ENCODE results near the gene PWWP2B.
"Not testable (repeated sequence)": the region's sequence is repeated elsewhere in the genome, so short reads cannot be mapped to it uniquely, and the experiment has no call there.

PWWP2B gene

DNA sequence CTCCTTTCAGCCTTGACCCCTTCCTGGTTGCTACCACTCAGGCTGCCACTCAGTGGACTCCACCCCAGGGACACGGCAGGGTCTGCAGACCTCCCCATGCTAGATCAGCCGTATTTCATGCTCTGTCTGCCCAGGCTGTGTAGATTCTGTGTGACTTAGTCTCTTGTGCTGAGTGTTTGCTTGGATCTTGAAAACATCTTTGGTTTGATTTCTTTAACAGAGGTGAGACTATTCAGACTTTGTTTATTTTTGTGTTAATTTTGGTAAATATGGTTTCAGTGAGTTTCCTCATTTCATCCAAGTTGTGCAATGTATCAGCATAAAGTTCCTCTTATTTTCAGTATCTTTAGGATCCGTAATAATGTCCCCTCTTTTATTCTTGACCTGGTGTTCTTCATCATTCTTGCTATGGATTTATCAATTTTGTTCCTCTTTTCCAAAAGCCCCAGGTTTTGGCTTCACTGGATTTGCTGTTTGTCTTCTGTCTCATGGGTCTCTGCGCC is 21.2 kb upstream of the PWWP2B start:
- Histone ChIP-seq H3K4me2 (ENCODE audit: low read length) (no peak overlapping the region), H3K79me2 (ENCODE audit: low read length) (no peaks in the 10 kb centered on the region), H3K36me3 (replicated peaks; ENCODE audit: low read depth, low read length) (no peaks in the 10 kb centered on the region), H3K27ac (ENCODE audit: low read length) (no peak overlapping the region), H3K9ac (ENCODE audit: low read length) (no peak overlapping the region), H4K20me1 (ENCODE audit: insufficient read depth, low read length) (no peaks in the 10 kb centered on the region), H3K4me3 (ENCODE audit: low read length) (no peak overlapping the region), H3K4me1 (ENCODE audit: low read length) (no peaks in the 10 kb centered on the region), H2AFZ (ENCODE audit: low read depth, low read length) (no peak overlapping the region), H3K9me3 (ENCODE audit: insufficient read depth, low read length) (no peaks in the 10 kb centered on the region), H3K27me3 (ENCODE audit: low read depth, low read length) (no peaks in the 10 kb centered on the region)
- TF ChIP-seq, protein P1, sequence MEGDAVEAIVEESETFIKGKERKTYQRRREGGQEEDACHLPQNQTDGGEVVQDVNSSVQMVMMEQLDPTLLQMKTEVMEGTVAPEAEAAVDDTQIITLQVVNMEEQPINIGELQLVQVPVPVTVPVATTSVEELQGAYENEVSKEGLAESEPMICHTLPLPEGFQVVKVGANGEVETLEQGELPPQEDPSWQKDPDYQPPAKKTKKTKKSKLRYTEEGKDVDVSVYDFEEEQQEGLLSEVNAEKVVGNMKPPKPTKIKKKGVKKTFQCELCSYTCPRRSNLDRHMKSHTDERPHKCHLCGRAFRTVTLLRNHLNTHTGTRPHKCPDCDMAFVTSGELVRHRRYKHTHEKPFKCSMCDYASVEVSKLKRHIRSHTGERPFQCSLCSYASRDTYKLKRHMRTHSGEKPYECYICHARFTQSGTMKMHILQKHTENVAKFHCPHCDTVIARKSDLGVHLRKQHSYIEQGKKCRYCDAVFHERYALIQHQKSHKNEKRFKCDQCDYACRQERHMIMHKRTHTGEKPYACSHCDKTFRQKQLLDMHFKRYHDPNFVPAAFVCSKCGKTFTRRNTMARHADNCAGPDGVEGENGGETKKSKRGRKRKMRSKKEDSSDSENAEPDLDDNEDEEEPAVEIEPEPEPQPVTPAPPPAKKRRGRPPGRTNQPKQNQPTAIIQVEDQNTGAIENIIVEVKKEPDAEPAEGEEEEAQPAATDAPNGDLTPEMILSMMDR (IDR thresholded peaks at IDR 0.05; ENCODE audit: low read depth, low read length) = no peak
- no peak for TF ChIP-seq EZH2phosphoT487 (IDR thresholded peaks at IDR 0.05; ENCODE audit: low read depth)

DNA sequence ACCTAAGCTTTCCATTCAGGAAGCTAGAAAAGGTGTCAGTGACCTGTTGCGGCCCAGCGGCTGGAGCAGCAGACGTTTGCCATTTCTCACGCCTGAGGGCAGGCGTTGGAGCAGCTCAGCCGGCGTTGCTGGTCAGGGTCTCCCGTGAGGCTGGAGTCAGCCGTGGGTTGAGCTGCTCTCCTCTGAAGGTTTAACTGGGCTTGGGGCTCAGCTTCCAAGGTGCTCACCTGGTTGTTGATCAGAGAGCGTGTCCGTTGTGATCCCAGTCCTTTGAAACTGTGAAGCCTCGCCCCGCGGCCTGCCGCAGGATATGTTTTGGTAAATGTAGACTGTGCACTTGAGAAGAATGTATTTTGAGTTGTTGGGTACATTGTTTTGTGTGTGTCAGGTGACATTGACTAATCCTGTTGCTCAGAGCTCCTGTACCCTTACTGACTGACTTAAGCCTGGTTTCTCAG is 20.6 kb upstream of the PWWP2B start:
- Histone ChIP-seq H3K4me3 (ENCODE audit: low read length) (no peak overlapping the region), H2AFZ (ENCODE audit: low read depth, low read length) (no peak overlapping the region), H3K9ac (ENCODE audit: low read length) (no peak overlapping the region), H3K9me3 (ENCODE audit: insufficient read depth, low read length) (no peaks in the 10 kb centered on the region), H3K4me2 (ENCODE audit: low read length) (no peak overlapping the region), H3K36me3 (replicated peaks; ENCODE audit: low read depth, low read length) (no peaks in the 10 kb centered on the region), H3K4me1 (ENCODE audit: low read length) (no peaks in the 10 kb centered on the region), H3K27ac (ENCODE audit: low read length) (no peak overlapping the region), H3K27me3 (ENCODE audit: low read depth, low read length) (no peaks in the 10 kb centered on the region), H4K20me1 (ENCODE audit: insufficient read depth, low read length) (no peaks in the 10 kb centered on the region), H3K79me2 (ENCODE audit: low read length) (no peaks in the 10 kb centered on the region)
- TF ChIP-seq, protein P1 (IDR thresholded peaks at IDR 0.05; ENCODE audit: low read depth, low read length) = no peak
- no peak for TF ChIP-seq EZH2phosphoT487 (IDR thresholded peaks at IDR 0.05; ENCODE audit: low read depth)

DNA sequence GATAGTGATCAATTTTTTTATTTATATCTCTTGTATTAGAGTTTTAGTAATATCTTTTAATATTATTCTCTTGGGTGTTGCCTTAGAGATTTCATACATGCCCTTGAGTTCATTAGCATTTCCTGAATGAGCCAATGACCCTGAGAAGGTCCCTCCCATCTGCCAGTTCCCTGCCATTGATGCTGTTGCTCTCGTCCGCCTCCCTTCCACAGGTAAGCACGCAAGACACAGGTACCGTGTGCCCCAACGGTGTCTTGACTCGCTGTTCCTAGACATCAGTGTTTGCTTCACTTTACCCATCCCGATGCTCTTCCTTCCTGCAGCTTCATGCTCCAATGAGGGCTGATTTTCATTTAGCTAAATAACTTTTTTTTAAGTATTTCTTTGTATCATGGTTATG is 19.7 kb upstream of the PWWP2B start:
- Histone ChIP-seq H3K27me3 (ENCODE audit: low read depth, low read length) (no peaks in the 10 kb centered on the region), H3K79me2 (ENCODE audit: low read length) (no peaks in the 10 kb centered on the region), H3K4me3 (ENCODE audit: low read length) (no peak overlapping the region), H3K27ac (ENCODE audit: low read length) (no peak overlapping the region), H2AFZ (ENCODE audit: low read depth, low read length) (no peak overlapping the region), H4K20me1 (ENCODE audit: insufficient read depth, low read length) (no peaks in the 10 kb centered on the region), H3K9ac (ENCODE audit: low read length) (no peak overlapping the region), H3K36me3 (replicated peaks; ENCODE audit: low read depth, low read length) (no peaks in the 10 kb centered on the region), H3K4me2 (ENCODE audit: low read length) (no peak overlapping the region), H3K4me1 (ENCODE audit: low read length) (no peaks in the 10 kb centered on the region), H3K9me3 (ENCODE audit: insufficient read depth, low read length) (no peaks in the 10 kb centered on the region)
- TF ChIP-seq, protein P1 (IDR thresholded peaks at IDR 0.05; ENCODE audit: low read depth, low read length) = no peak
- no peak for TF ChIP-seq EZH2phosphoT487 (IDR thresholded peaks at IDR 0.05; ENCODE audit: low read depth)

DNA sequence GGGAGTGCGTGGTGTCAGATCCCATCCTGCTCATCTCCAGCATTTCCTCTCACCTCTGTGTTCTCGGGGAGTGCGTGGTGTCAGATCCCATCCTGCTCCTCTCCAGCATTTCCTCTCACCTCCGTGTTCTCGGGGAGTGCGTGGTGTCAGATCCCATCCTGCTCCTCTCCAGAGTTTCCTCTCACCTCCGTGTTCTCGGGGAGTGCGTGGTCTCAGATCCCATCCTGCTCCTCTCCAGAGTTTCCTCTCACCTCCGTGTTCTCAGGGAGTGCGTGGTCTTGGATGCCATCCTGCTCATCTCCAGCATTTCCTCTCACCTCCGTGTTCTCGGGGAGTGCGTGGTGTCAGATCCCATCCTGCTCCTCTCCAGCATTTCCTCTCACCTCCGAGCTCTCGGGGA is 18.0 kb upstream of the PWWP2B start:
- H3K4me2 ChIP-seq (ENCODE audit: low read length); H4K20me1 ChIP-seq (ENCODE audit: insufficient read depth, low read length); H3K79me2 ChIP-seq (ENCODE audit: low read length); H3K4me3 ChIP-seq (ENCODE audit: low read length); H3K27me3 ChIP-seq (ENCODE audit: low read depth, low read length); H3K9ac ChIP-seq (ENCODE audit: low read length); H3K36me3 ChIP-seq (replicated peaks; ENCODE audit: low read depth, low read length); H3K4me1 ChIP-seq (ENCODE audit: low read length); H2AFZ ChIP-seq (ENCODE audit: low read depth, low read length); H3K27ac ChIP-seq (ENCODE audit: low read length); H3K9me3 ChIP-seq (ENCODE audit: insufficient read depth, low read length): not testable (repeated sequence)

DNA sequence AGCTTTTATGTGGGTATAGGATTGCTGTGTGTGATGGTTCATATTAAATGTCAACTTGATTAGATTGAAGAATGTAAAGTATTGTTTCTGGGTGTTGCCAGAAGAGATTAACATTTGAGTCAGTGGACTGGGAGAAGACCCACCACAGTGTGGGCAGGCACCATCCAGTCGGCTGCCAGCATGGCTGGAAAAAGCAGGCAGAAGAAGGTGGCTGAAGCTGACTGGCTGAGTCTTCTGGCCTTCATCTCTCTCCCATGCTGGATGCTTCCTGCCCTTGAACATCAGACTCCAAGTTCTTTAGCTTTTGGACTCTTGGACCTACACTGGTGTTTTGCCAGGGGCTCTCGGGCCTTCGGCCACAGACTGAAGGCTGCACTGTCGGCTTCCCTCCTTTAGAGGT is 16.0 kb upstream of the PWWP2B start:
- not testable (repeated sequence) for H3K36me3 ChIP-seq (replicated peaks; ENCODE audit: low read depth, low read length); H3K4me2 ChIP-seq (ENCODE audit: low read length); H4K20me1 ChIP-seq (ENCODE audit: insufficient read depth, low read length); H3K9ac ChIP-seq (ENCODE audit: low read length); H3K4me1 ChIP-seq (ENCODE audit: low read length); H3K4me3 ChIP-seq (ENCODE audit: low read length); H3K9me3 ChIP-seq (ENCODE audit: insufficient read depth, low read length); H3K27ac ChIP-seq (ENCODE audit: low read length); H3K27me3 ChIP-seq (ENCODE audit: low read depth, low read length); H2AFZ ChIP-seq (ENCODE audit: low read depth, low read length); H3K79me2 ChIP-seq (ENCODE audit: low read length)
